ENCODE measurements around the gene GNAS.
A peak's percentile ranks its signal among the peaks of the same experiment; 100 is the strongest.

GNAS gene

DNA sequence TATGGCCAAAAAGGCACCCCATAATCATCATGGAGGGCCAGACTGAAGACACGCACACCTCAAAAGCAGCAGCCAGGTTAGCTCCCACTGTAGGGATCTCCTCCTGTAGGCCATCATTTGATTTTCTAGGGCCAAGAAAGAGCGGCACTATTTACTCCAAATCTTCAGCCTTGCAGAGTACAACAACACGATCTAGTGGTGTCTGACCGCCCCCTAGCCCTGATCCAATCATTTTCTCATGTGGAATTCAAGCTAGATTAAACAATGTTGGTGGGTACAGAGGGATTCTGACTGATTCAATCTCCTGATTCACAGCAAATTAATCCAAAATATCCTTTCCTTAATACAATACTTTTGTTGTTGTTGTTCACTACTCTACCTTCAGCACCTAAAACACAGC lies 14.3 kb upstream of the GNAS start:
- Histone ChIP-seq H3K9ac (ENCODE audit: insufficient read length, low read depth) (no peak overlapping the region), H3K4me3 (ENCODE audit: insufficient read length, low read depth) (no peak overlapping the region), H3K36me3 (ENCODE audit: insufficient read depth, insufficient read length, low read length) (peaks cover 79% of the 10 kb centered on the region), H3K27me3 (ENCODE audit: insufficient read depth, insufficient read length) (peaks cover 34% of the 10 kb centered on the region), H3K9me3 (ENCODE audit: insufficient read depth, low read length) (no peaks in the 10 kb centered on the region), H3K4me1 (ENCODE audit: insufficient read depth, insufficient read length) (peaks cover 8% of the 10 kb centered on the region)
- TF ChIP-seq SUZ12 (IDR thresholded peaks at IDR 0.05; ENCODE audit: extremely low read depth, insufficient read depth, insufficient read length): no peak
- no peak for TF ChIP-seq YY1 (IDR thresholded peaks at IDR 0.05; ENCODE audit: insufficient read depth, insufficient read length)
- no peak for TF ChIP-seq ZNF274 (IDR thresholded peaks at IDR 0.05; ENCODE audit: low read depth, low read length)
- DNase-seq (ENCODE audit: low read depth, low spot score): no peak

DNA sequence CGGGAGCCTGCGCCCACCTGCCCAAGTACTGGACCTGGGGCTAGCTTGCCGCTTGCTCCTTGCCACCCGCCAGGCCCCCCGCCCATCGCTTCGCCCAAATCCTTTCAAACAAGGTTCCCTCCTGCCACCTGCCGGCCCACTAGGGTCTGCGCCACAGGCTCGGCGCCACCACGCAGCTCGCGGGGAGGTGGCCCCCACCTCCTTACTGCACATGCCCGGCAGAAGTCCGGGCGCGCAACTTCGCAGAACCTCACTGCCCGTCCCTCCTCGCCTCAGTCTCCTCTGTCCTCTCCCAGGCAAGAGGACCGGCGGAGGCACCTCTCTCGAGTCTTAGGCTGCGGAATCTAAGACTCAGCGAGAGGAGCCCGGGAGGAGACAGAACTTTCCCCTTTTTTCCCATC lies 13.0 kb upstream of the GNAS start:
- H3K4me1 ChIP-seq (ENCODE audit: insufficient read depth, insufficient read length): peaks cover 8% of the 10 kb centered on the region
- peak overlapping the region; percentile 53 for H3K9ac ChIP-seq (ENCODE audit: insufficient read length, low read depth)
- no peak for DNase-seq (ENCODE audit: low read depth, low spot score)
- no peak for TF ChIP-seq ZNF274 (IDR thresholded peaks at IDR 0.05; ENCODE audit: low read depth, low read length)
- no peak for TF ChIP-seq YY1 (IDR thresholded peaks at IDR 0.05; ENCODE audit: insufficient read depth, insufficient read length)
- TF ChIP-seq SUZ12 (IDR thresholded peaks at IDR 0.05; ENCODE audit: extremely low read depth, insufficient read depth, insufficient read length): no peak
- no peaks in the 10 kb centered on the region for H3K9me3 ChIP-seq (ENCODE audit: insufficient read depth, low read length)
- H3K27me3 ChIP-seq (ENCODE audit: insufficient read depth, insufficient read length): peaks cover 39% of the 10 kb centered on the region
- no peak overlapping the region for H3K4me3 ChIP-seq (ENCODE audit: insufficient read length, low read depth)
- H3K36me3 ChIP-seq (ENCODE audit: insufficient read depth, insufficient read length, low read length): peaks cover 69% of the 10 kb centered on the region

DNA sequence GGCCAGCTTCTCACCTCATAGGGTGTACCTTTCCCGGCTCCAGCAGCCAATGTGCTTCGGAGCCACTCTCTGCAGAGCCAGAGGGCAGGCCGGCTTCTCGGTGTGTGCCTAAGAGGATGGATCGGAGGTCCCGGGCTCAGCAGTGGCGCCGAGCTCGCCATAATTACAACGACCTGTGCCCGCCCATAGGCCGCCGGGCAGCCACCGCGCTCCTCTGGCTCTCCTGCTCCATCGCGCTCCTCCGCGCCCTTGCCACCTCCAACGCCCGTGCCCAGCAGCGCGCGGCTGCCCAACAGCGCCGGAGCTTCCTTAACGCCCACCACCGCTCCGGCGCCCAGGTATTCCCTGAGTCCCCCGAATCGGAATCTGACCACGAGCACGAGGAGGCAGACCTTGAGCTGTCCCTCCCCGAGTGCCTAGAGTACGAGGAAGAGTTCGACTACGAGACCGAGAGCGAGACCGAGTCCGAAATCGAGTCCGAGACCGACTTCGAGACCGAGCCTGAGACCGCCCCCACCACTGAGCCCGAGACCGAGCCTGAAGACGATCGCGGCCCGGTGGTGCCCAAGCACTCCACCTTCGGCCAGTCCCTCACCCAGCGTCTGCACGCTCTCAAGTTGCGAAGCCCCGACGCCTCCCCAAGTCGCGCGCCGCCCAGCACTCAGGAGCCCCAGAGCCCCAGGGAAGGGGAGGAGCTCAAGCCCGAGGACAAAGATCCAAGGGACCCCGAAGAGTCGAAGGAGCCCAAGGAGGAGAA lies 12.3 kb upstream of the GNAS start:
- Histone ChIP-seq H3K9me3 (ENCODE audit: insufficient read depth, low read length) (no peaks in the 10 kb centered on the region), H3K36me3 (ENCODE audit: insufficient read depth, insufficient read length, low read length) (peaks cover 67% of the 10 kb centered on the region), H3K9ac (ENCODE audit: insufficient read length, low read depth) (peak overlapping the region; percentile 53), H3K4me1 (ENCODE audit: insufficient read depth, insufficient read length) (peaks cover 13% of the 10 kb centered on the region), H3K27me3 (ENCODE audit: insufficient read depth, insufficient read length) (peaks cover 39% of the 10 kb centered on the region), H3K4me3 (ENCODE audit: insufficient read length, low read depth) (peak overlapping the region; percentile 12)
- no peak for DNase-seq (ENCODE audit: low read depth, low spot score)
- TF ChIP-seq ZNF274 (IDR thresholded peaks at IDR 0.05; ENCODE audit: low read depth, low read length) (no peak), YY1 (IDR thresholded peaks at IDR 0.05; ENCODE audit: insufficient read depth, insufficient read length) (no peak)

DNA sequence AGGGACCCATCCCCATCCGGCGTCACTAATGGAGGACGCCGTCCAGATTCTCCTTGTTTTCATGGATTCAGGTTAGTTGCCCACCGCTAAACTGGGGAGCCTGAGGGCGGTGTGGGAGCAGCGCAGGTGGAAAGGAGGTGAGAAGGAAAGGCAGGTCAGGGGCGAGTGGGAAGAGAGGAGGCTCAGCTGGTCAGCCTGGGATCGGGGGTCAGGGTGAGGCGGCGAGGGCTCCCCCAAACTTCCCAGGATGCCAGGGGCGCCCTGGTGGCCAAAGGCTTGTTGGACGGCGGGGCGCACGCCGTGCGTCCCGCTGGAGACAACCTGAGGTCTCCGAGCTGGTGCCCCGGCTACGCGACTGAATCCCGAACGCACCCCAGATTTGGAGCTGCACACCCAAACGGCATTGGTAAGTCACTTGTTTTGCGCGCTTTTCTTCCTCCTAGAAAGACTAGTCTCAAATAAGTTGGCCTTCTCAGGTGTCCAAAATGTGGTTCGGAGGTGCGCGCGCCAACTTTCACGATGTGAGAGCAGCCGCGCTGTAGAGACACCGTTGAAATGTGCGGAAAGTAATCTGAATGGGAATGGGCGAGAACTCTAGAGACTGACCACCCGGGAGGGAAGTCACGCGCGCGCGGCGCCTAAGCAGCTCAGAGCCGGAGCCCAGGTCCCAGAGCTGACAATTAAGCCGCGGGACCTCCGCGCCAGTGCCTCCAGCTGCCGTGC lies 11.5 kb upstream of the GNAS start:
- Histone ChIP-seq H3K27me3 (ENCODE audit: insufficient read depth, insufficient read length) (peaks cover 39% of the 10 kb centered on the region), H3K4me1 (ENCODE audit: insufficient read depth, insufficient read length) (peaks cover 13% of the 10 kb centered on the region), H3K36me3 (ENCODE audit: insufficient read depth, insufficient read length, low read length) (peaks cover 66% of the 10 kb centered on the region), H3K4me3 (ENCODE audit: insufficient read length, low read depth) (no peak overlapping the region), H3K9me3 (ENCODE audit: insufficient read depth, low read length) (no peaks in the 10 kb centered on the region), H3K9ac (ENCODE audit: insufficient read length, low read depth) (no peak overlapping the region)
- DNase-seq (ENCODE audit: low read depth, low spot score): no peak
- TF ChIP-seq YY1 (IDR thresholded peaks at IDR 0.05; ENCODE audit: insufficient read depth, insufficient read length) (no peak), SUZ12 (IDR thresholded peaks at IDR 0.05; ENCODE audit: extremely low read depth, insufficient read depth, insufficient read length) (peak; percentile 81)

- Histone ChIP-seq H3K27me3 (ENCODE audit: insufficient read depth, insufficient read length) (peaks cover 39% of the 10 kb centered on the region), H3K9me3 (ENCODE audit: insufficient read depth, low read length) (no peaks in the 10 kb centered on the region), H3K9ac (ENCODE audit: insufficient read length, low read depth) (no peak overlapping the region), H3K4me3 (ENCODE audit: insufficient read length, low read depth) (no peak overlapping the region), H3K4me1 (ENCODE audit: insufficient read depth, insufficient read length) (peaks cover 13% of the 10 kb centered on the region), H3K36me3 (ENCODE audit: insufficient read depth, insufficient read length, low read length) (peaks cover 65% of the 10 kb centered on the region)
- no peak for DNase-seq (ENCODE audit: low read depth, low spot score)
- no peak for TF ChIP-seq ZNF274 (IDR thresholded peaks at IDR 0.05; ENCODE audit: low read depth, low read length)
- peak; percentile 93 for TF ChIP-seq SUZ12 (IDR thresholded peaks at IDR 0.05; ENCODE audit: extremely low read depth, insufficient read depth, insufficient read length)
Measured at GRCh38 chr20:58841539-58842264, 10.8 kb upstream of the GNAS start.

DNA sequence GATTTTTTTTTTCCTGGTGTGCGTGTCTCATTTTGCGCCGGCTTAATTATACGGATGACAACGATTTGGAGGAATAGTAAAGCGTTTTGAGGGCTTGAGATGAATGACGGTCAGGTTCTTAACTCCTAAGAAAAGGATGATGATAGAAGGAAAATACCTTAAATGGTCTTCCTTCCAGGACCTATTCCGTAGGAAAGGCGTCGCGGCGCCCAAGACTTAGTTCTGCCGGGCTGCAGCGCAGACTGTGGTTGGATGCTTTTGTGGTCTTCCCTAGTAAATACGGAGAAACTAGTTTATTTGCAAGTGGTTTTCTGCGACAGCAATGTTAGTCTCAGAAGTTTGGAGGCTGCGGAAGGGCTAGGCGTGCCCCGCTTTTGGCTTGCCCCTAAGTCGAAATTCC lies 10.2 kb upstream of the GNAS start:
- H3K27me3 ChIP-seq (ENCODE audit: insufficient read depth, insufficient read length): peaks cover 39% of the 10 kb centered on the region
- TF ChIP-seq SUZ12 (IDR thresholded peaks at IDR 0.05; ENCODE audit: extremely low read depth, insufficient read depth, insufficient read length) (no peak), YY1 (IDR thresholded peaks at IDR 0.05; ENCODE audit: insufficient read depth, insufficient read length) (no peak), ZNF274 (IDR thresholded peaks at IDR 0.05; ENCODE audit: low read depth, low read length) (no peak)
- no peak for DNase-seq (ENCODE audit: low read depth, low spot score)
- peaks cover 65% of the 10 kb centered on the region for H3K36me3 ChIP-seq (ENCODE audit: insufficient read depth, insufficient read length, low read length)
- H3K9ac ChIP-seq (ENCODE audit: insufficient read length, low read depth): no peak overlapping the region
- no peak overlapping the region for H3K4me3 ChIP-seq (ENCODE audit: insufficient read length, low read depth)
- H3K4me1 ChIP-seq (ENCODE audit: insufficient read depth, insufficient read length): peaks cover 16% of the 10 kb centered on the region
- no peaks in the 10 kb centered on the region for H3K9me3 ChIP-seq (ENCODE audit: insufficient read depth, low read length)

GRCh38 chr20:58843128-58843556 lies 9.4 kb upstream of the GNAS start:
- peaks cover 16% of the 10 kb centered on the region for H3K4me1 ChIP-seq (ENCODE audit: insufficient read depth, insufficient read length)
- H3K4me3 ChIP-seq (ENCODE audit: insufficient read length, low read depth): no peak overlapping the region
- peaks cover 39% of the 10 kb centered on the region for H3K27me3 ChIP-seq (ENCODE audit: insufficient read depth, insufficient read length)
- DNase-seq (ENCODE audit: low read depth, low spot score): peak; percentile 57
- TF ChIP-seq ZNF274 (IDR thresholded peaks at IDR 0.05; ENCODE audit: low read depth, low read length) (no peak), YY1 (IDR thresholded peaks at IDR 0.05; ENCODE audit: insufficient read depth, insufficient read length) (no peak)
- H3K36me3 ChIP-seq (ENCODE audit: insufficient read depth, insufficient read length, low read length): peaks cover 65% of the 10 kb centered on the region
- H3K9me3 ChIP-seq (ENCODE audit: insufficient read depth, low read length): no peaks in the 10 kb centered on the region
- no peak overlapping the region for H3K9ac ChIP-seq (ENCODE audit: insufficient read length, low read depth)

All from NT2/D1 (cell line).